Measurements from ENCODE around the gene LDHAL6A. TPM values are rescaled to one million over a fixed set of nuclear protein-coding genes. Genes with fewer than 3 reads are reported as not detected.

LDHAL6A gene
- total and polyA plus RNA-seq, 4 donors = not detected

DNA sequence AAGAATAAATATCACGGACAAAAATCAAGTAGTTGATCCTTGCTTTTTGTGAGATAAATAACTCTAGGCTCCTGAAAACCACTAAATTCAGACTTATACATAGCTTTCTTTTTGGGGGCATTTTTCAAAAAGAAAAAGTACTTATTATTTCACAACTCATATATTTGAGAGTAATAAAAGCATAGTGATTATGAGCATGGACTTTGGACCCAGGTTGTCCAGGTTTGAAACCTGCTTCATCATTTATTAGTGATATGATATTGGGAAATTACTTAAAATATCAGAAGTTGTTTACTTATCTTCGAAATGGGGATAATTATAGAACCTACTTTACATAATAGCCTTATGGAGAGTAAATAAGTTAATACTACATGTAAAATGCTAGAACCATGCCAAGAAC is 17.0 kb upstream of the LDHAL6A start:
- no peak overlapping the region for H3K9ac ChIP-seq (ENCODE audit: insufficient read depth in 1 of 2, low read length in 2 of 2)
- no peaks in the 10 kb centered on the region for H3K9me3 ChIP-seq (ENCODE audit: control insufficient read depth in 4 of 4, insufficient read depth in 3 of 4, low read length in 3 of 4)
- H3K27me3 ChIP-seq (ENCODE audit: control insufficient read depth in 3 of 3, insufficient read depth in 3 of 3, low read length in 2 of 3) = no peaks in the 10 kb centered on the region
- no peak overlapping the region for H3K4me3 ChIP-seq
- no peaks in the 10 kb centered on the region for H3K36me3 ChIP-seq (ENCODE audit: control insufficient read depth in 4 of 4, insufficient read depth in 4 of 4, low read length in 4 of 4)
- no peak for ATAC-seq (ENCODE audit: insufficient read depth, low FRiP score)
- TF ChIP-seq, protein P1, sequence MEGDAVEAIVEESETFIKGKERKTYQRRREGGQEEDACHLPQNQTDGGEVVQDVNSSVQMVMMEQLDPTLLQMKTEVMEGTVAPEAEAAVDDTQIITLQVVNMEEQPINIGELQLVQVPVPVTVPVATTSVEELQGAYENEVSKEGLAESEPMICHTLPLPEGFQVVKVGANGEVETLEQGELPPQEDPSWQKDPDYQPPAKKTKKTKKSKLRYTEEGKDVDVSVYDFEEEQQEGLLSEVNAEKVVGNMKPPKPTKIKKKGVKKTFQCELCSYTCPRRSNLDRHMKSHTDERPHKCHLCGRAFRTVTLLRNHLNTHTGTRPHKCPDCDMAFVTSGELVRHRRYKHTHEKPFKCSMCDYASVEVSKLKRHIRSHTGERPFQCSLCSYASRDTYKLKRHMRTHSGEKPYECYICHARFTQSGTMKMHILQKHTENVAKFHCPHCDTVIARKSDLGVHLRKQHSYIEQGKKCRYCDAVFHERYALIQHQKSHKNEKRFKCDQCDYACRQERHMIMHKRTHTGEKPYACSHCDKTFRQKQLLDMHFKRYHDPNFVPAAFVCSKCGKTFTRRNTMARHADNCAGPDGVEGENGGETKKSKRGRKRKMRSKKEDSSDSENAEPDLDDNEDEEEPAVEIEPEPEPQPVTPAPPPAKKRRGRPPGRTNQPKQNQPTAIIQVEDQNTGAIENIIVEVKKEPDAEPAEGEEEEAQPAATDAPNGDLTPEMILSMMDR (IDR thresholded peaks at IDR 0.05; ENCODE audit: control extremely low read depth, extremely low read depth) = no peak
- DNase-seq = no peak
- H3K27ac ChIP-seq (ENCODE audit: low read depth in 1 of 2, low read length in 1 of 2) = no peak overlapping the region
- 73 to 84% methylated on average over 2 of the region's 2 CpGs for WGBS, 2 donors
- H3K4me1 ChIP-seq (ENCODE audit: control insufficient read depth in 5 of 5, insufficient read depth in 5 of 5, low read length in 5 of 5) = no peaks in the 10 kb centered on the region

DNA sequence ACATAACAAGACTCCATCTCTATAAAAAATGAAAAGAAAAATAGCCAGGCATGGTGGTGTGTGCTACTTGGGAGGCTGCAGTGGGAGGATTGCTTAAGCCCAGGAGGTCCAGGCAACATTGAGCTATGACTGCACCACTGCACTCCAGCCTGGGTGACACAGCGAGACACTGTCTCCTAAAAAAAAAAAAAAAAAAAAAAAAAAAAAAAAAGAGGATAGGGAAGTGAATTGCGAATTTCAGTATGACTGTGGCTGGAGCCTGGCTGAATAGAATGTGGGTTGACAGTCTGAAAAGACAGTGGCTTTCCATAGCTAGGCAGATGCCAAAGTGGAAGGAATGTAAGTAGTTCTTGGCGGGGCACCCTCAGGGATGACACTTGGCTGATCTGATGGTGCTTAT is 6.4 kb upstream of the LDHAL6A start:
- TF ChIP-seq, protein P1 (IDR thresholded peaks at IDR 0.05; ENCODE audit: control extremely low read depth, extremely low read depth) = no peak
- H3K9me3 ChIP-seq (ENCODE audit: control insufficient read depth in 4 of 4, insufficient read depth in 3 of 4, low read length in 3 of 4) = no peaks in the 10 kb centered on the region
- H3K4me1 ChIP-seq (ENCODE audit: control insufficient read depth in 5 of 5, insufficient read depth in 5 of 5, low read length in 5 of 5) = no peaks in the 10 kb centered on the region
- no peak overlapping the region for H3K4me3 ChIP-seq
- H3K9ac ChIP-seq (ENCODE audit: insufficient read depth in 1 of 2, low read length in 2 of 2) = no peak overlapping the region
- 80 to 82% methylated on average over 3 of the region's 3 CpGs for WGBS, 2 donors
- no peaks in the 10 kb centered on the region for H3K36me3 ChIP-seq (ENCODE audit: control insufficient read depth in 4 of 4, insufficient read depth in 4 of 4, low read length in 4 of 4)
- H3K27me3 ChIP-seq (ENCODE audit: control insufficient read depth in 3 of 3, insufficient read depth in 3 of 3, low read length in 2 of 3) = no peaks in the 10 kb centered on the region
- no peak for ATAC-seq (ENCODE audit: insufficient read depth, low FRiP score)
- no peak for DNase-seq
- no peak overlapping the region for H3K27ac ChIP-seq (ENCODE audit: low read depth in 1 of 2, low read length in 1 of 2)

DNA sequence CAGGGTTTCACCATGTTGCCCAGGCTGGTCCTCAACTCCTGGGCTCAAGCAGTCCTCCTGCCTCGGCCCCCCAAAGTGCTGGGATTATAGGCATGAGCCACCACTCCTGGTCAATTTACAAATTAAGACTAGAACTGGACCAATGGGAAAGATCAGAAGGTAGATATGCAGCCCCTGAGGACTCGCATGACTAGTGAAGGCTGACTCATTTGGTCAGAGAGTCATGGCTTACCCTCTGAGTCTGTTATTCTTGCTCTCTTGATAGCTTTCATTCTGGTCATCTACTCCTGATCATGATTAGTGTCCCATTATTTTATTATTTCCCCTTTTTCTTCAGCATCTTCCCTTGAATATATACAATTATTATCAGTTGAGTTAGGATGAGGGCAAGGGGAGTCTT is 2.7 kb upstream of the LDHAL6A start:
- TF ChIP-seq, protein P1 (IDR thresholded peaks at IDR 0.05; ENCODE audit: control extremely low read depth, extremely low read depth) = no peak
- ATAC-seq (ENCODE audit: insufficient read depth, low FRiP score) = no peak

DNA sequence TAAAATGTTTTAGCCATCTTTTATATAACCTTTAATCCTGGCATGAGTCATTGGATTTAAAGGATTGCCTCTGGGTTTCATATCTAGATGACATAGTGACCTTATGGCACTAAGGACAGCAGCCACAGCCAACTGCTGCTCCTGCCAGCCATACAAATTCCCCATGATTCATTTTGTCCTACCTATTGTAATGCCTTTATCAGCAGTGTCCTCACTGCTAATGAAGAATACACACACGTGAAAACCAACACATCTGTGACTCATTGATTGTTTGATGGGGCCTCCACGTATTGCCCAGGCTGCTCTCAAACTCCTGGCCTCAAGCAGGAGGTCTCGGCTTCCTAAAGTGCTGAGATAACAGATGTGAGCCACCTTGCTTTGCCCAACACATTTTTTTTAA is 1.8 kb downstream of the LDHAL6A start:
- ATAC-seq (ENCODE audit: insufficient read depth, low FRiP score) = no peak

More for the DNA sequence above, 2.7 kb upstream of the LDHAL6A start:
- 88 to 89% methylated on average over 2 of the region's 2 CpGs for WGBS, 2 donors
- Histone ChIP-seq H3K36me3 (ENCODE audit: control insufficient read depth in 4 of 4, insufficient read depth in 4 of 4, low read length in 4 of 4) (no peaks in the 10 kb centered on the region), H3K27me3 (ENCODE audit: control insufficient read depth in 3 of 3, insufficient read depth in 3 of 3, low read length in 2 of 3) (peaks cover 0 to 4% (median 0%) of the 10 kb centered on the region in 3 donors), H3K9ac (ENCODE audit: insufficient read depth in 1 of 2, low read length in 2 of 2) (no peak overlapping the region), H3K9me3 (ENCODE audit: control insufficient read depth in 4 of 4, insufficient read depth in 3 of 4, low read length in 3 of 4) (peaks cover 0 to 2% (median 0%) of the 10 kb centered on the region in 4 donors), H3K4me3 (no peak overlapping the region), H3K27ac (ENCODE audit: low read depth in 1 of 2, low read length in 1 of 2) (no peak overlapping the region), H3K4me1 (ENCODE audit: control insufficient read depth in 5 of 5, insufficient read depth in 5 of 5, low read length in 5 of 5) (no peaks in the 10 kb centered on the region)
- DNase-seq = no peak

More for the DNA sequence above, 1.8 kb downstream of the LDHAL6A start:
- peaks cover 0 to 2% (median 0%) of the 10 kb centered on the region in 4 donors for H3K9me3 ChIP-seq (ENCODE audit: control insufficient read depth in 4 of 4, insufficient read depth in 3 of 4, low read length in 3 of 4)
- no peaks in the 10 kb centered on the region for H3K4me1 ChIP-seq (ENCODE audit: control insufficient read depth in 5 of 5, insufficient read depth in 5 of 5, low read length in 5 of 5)
- no peak for DNase-seq
- H3K36me3 ChIP-seq (ENCODE audit: control insufficient read depth in 4 of 4, insufficient read depth in 4 of 4, low read length in 4 of 4) = no peaks in the 10 kb centered on the region
- WGBS, 2 donors = 68 to 78% methylated on average over 3 of the region's 3 CpGs
- no peak overlapping the region for H3K27ac ChIP-seq (ENCODE audit: low read depth in 1 of 2, low read length in 1 of 2)
- H3K27me3 ChIP-seq (ENCODE audit: control insufficient read depth in 3 of 3, insufficient read depth in 3 of 3, low read length in 2 of 3) = peaks cover 0 to 4% (median 0%) of the 10 kb centered on the region in 3 donors
- no peak overlapping the region for H3K4me3 ChIP-seq
- TF ChIP-seq, protein P1 (IDR thresholded peaks at IDR 0.05; ENCODE audit: control extremely low read depth, extremely low read depth) = no peak
- H3K9ac ChIP-seq (ENCODE audit: insufficient read depth in 1 of 2, low read length in 2 of 2) = no peak overlapping the region

All from lung (tissue), 12 donors.